Measurements from ENCODE around the gene PDE6C. TPM values are rescaled to one million over a fixed set of nuclear protein-coding genes. Genes with fewer than 3 reads are reported as not detected.

PDE6C gene
- total and polyA plus RNA-seq, 2 of the 4 experiments (the other 2 are of a cell fraction) = not detected

DNA sequence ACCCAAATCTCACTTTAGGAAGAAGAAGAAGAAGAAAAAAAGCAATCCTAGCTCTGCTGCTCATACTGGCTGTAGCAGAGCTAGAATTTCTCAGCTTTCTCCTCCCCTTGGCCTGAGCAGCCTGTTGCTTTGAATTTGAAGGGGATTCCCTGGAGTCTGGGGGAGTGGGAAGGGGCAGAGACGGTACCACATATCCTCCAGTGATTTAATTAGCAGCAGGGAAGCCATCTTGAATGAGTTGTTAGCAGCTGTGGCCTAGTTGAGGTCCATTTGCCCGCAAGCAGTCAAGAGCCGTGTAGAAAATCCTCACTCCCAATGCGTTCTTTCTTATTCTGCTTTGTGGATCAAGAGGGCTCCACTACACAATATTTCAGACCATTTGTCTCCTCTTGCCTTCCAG is 16.5 kb downstream of the PDE6C start:
- dilution Hi-C loops (cut with HindIII; ENCODE audit: low sequenced_read_pairs, unreplicated experiment) = no loop called here
- ChIA-PET POLR2A (ENCODE audit: unreplicated experiment) (no interaction called here), CTCF (no interaction called here)
- no peak overlapping the region; the same call in 1 of the 2 replicates for H3K23ac ChIP-seq (ENCODE audit: low read depth, low read length)
- H2BK15ac ChIP-seq (ENCODE audit: low read depth, low read length) = no peak overlapping the region
- H3K9me1 ChIP-seq (ENCODE audit: insufficient read depth, low read length) = no peaks in the 10 kb centered on the region
- H4K8ac ChIP-seq (ENCODE audit: low read depth in 2 of 2, low read length in 2 of 2) = no peak overlapping the region
- in situ Hi-C loops (cut with MboI; ENCODE audit: low sequenced_read_pairs) = no loop called here
- H2AK5ac ChIP-seq (ENCODE audit: low read depth, low read length) = no peak overlapping the region
- H3K27me3 ChIP-seq (ENCODE audit: control insufficient read depth, insufficient read depth, low read length) = peaks cover 15% of the 10 kb centered on the region
- H2BK20ac ChIP-seq (ENCODE audit: low read depth, low read length) = no peak overlapping the region
- H4K20me1 ChIP-seq (ENCODE audit: insufficient read depth, low read length) = no peaks in the 10 kb centered on the region
- H2AFZ ChIP-seq (replicated peaks; ENCODE audit: low read length, poor library complexity) = no peak overlapping the region
- no peaks in the 10 kb centered on the region for H3K79me1 ChIP-seq (ENCODE audit: low read depth in 1 of 2, low read length in 2 of 2)
- intact Hi-C loops (cut with micrococcal nuclease) = no loop called here
- H3K14ac ChIP-seq (replicated peaks; ENCODE audit: low read depth, low read length) = no peak overlapping the region
- no peak overlapping the region for H3K4me3 ChIP-seq (ENCODE audit: insufficient read depth, low read depth, low read length)
- no peak overlapping the region for H2BK5ac ChIP-seq (ENCODE audit: low read depth, low read length, poor library complexity, severe bottlenecking)
- H2AK9ac ChIP-seq (replicated peaks; ENCODE audit: low read depth, low read length, poor library complexity) = peak overlapping the region; percentile 72
- no peak overlapping the region for H3K27ac ChIP-seq (ENCODE audit: insufficient read depth, low read length)
- H4K5ac ChIP-seq (ENCODE audit: low read depth, low read length) = no peak overlapping the region
- no peak overlapping the region for H4K91ac ChIP-seq (ENCODE audit: insufficient read depth, low read depth, low read length)
- TF ChIP-seq, protein P1, sequence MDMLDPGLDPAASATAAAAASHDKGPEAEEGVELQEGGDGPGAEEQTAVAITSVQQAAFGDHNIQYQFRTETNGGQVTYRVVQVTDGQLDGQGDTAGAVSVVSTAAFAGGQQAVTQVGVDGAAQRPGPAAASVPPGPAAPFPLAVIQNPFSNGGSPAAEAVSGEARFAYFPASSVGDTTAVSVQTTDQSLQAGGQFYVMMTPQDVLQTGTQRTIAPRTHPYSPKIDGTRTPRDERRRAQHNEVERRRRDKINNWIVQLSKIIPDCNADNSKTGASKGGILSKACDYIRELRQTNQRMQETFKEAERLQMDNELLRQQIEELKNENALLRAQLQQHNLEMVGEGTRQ (IDR thresholded peaks at IDR 0.05; ENCODE audit: low read depth, low read length) = no peak
- TF ChIP-seq RCOR1 (IDR thresholded peaks at IDR 0.05; ENCODE audit: insufficient replicate concordance, low read length) = no peak
- TF ChIP-seq CEBPB (IDR thresholded peaks at IDR 0.05; ENCODE audit: low read depth, low read length) = no peak
- no peak for TF ChIP-seq RFX5 (IDR thresholded peaks at IDR 0.05; ENCODE audit: low read depth, low read length)
- TF ChIP-seq, protein P2, sequence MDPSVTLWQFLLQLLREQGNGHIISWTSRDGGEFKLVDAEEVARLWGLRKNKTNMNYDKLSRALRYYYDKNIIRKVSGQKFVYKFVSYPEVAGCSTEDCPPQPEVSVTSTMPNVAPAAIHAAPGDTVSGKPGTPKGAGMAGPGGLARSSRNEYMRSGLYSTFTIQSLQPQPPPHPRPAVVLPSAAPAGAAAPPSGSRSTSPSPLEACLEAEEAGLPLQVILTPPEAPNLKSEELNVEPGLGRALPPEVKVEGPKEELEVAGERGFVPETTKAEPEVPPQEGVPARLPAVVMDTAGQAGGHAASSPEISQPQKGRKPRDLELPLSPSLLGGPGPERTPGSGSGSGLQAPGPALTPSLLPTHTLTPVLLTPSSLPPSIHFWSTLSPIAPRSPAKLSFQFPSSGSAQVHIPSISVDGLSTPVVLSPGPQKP (IDR thresholded peaks at IDR 0.05; ENCODE audit: borderline replicate concordance, low read depth, low read length) = no peak
- TF ChIP-seq RAD21 (IDR thresholded peaks at IDR 0.05; ENCODE audit: low read length) = no peak
- TF ChIP-seq POLR2A (IDR thresholded peaks at IDR 0.05; ENCODE audit: low read depth, low read length) = no peak
- TF ChIP-seq FOS (IDR thresholded peaks at IDR 0.05; ENCODE audit: low read depth, low read length) = no peak
- no peak for TF ChIP-seq BHLHE40 (IDR thresholded peaks at IDR 0.05; ENCODE audit: low read depth, low read length)
- no peak for TF ChIP-seq NFE2L2 (IDR thresholded peaks at IDR 0.05; ENCODE audit: low read depth, low read length)
- no peak for TF ChIP-seq SMC3 (IDR thresholded peaks at IDR 0.05; ENCODE audit: low read depth, low read length)
- no peak for TF ChIP-seq MXI1 (IDR thresholded peaks at IDR 0.05; ENCODE audit: borderline replicate concordance, low read depth, low read length)
- TF ChIP-seq MAFK (IDR thresholded peaks at IDR 0.05; ENCODE audit: low read depth, low read length) = no peak
- TF ChIP-seq MAZ (IDR thresholded peaks at IDR 0.05; ENCODE audit: borderline replicate concordance, low read depth, low read length) = no peak
- no peak for TF ChIP-seq CHD1 (IDR thresholded peaks at IDR 0.05; ENCODE audit: low read depth, low read length)
- H3K9me3 ChIP-seq (ENCODE audit: control insufficient read depth, insufficient read depth, low read length) = no peaks in the 10 kb centered on the region
- no peak overlapping the region for H3K4ac ChIP-seq (ENCODE audit: low read depth, low read length)
- H3K18ac ChIP-seq (ENCODE audit: low read depth, low read length) = no peak overlapping the region
- no peak for DNase-seq
- no CpG with 5 or more reads among the region's 4 CpGs for WGBS, 2 experiments (ENCODE audit: extremely low coverage in 2 of 2, insufficient read length in 1 of 2)
- no peaks in the 10 kb centered on the region for H3K36me3 ChIP-seq (ENCODE audit: control insufficient read depth, insufficient read depth, low read length)
- no peak overlapping the region for H3K4me2 ChIP-seq (ENCODE audit: low read depth, low read length)
- H3K4me1 ChIP-seq (ENCODE audit: control insufficient read depth, insufficient read depth, low read length) = no peaks in the 10 kb centered on the region
- no peak overlapping the region for H3K56ac ChIP-seq (ENCODE audit: extremely low read depth, insufficient read depth, low read length)
- BruUV-seq (replicated peaks) = no TSS peak
- no peak overlapping the region for H3K9ac ChIP-seq (ENCODE audit: low read depth, low read length)
- no peak for ATAC-seq (ENCODE audit: low read depth)
- no peak overlapping the region for H2BK120ac ChIP-seq (ENCODE audit: low read depth, low read length)
